B cell (primary cell): ENCODE measurements around the gene CSDE1. TPM values are rescaled to one million over a fixed set of nuclear protein-coding genes. Genes with fewer than 3 reads are reported as not detected.
"Not testable (repeated sequence)": the region's sequence is repeated elsewhere in the genome, so short reads cannot be mapped to it uniquely, and the experiment has no call there.

Experiments used
- ATAC-seq: fragments of 200-7000 bp; cut with Tn5 transposase; one replicate; pipeline ENCODE4 v1.10.0; 2021; ENCODE audit warnings: low read depth, mild to moderate bottlenecking, moderate number of reproducible peaks, moderate library complexity
- CTCF ChIA-PET: fragments of 350-600 bp; sonication (Branson Sonifier 250); formaldehyde crosslinking; loops from one replicate; lab custom pipeline; 2021; ENCODE audit warnings: antibody characterized with exemption, inconsistent platforms; lab: Charles Lee
- POLR2A ChIA-PET: fragments of 350-600 bp; sonication (Branson Sonifier 250); formaldehyde crosslinking; loops from one replicate; lab custom pipeline; 2021; ENCODE audit warnings: antibody characterized with exemption; lab: Charles Lee
- DNase-seq: peaks from one replicate; pipeline ENCODE4 v3.0.0; 2013
- H2AFZ ChIP-seq: 2 replicates; pipeline ENCODE4 v1.6.1; 2012; ENCODE audit warnings: mild to moderate bottlenecking, low read depth, low read length; ENCODE audit not compliant: insufficient read depth, poor library complexity, severe bottlenecking
- H3K27ac ChIP-seq, 2 donors: 1 replicate in 1 of 2; 2 replicates in 1 of 2; pipeline ENCODE4 v1.5.1; 2012 to 2013; ENCODE audit warnings: low read length in 2 of 2, mild to moderate bottlenecking in 2 of 2, moderate library complexity in 1 of 2
- H3K27me3 ChIP-seq, 4 experiments: fragments of 200-600 bp in 1 of 4; sonication (generic) in 1 of 4; replicated peaks in 1 of 4; 1 replicate in 2 of 4; 2 replicates in 2 of 4; pipeline versions ENCODE4 v1.6.1 to v1.7.0; 2013 to 2016; ENCODE audit warnings: low read length in 3 of 4, mild to moderate bottlenecking in 2 of 4, mixed read lengths in 1 of 4, moderate library complexity in 1 of 4; ENCODE audit not compliant: insufficient read depth in 4 of 4, control insufficient read depth in 3 of 4; ENCODE audit errors: control extremely low read depth in 1 of 4
- H3K36me3 ChIP-seq, 2 experiments: replicated peaks in 1 of 2; 1 replicate in 1 of 2; 2 replicates in 1 of 2; pipeline versions ENCODE4 v1.6.1 to v1.7.1; 2013; ENCODE audit warnings: low read length in 1 of 2; ENCODE audit not compliant: insufficient read depth in 2 of 2, control insufficient read depth in 1 of 2; ENCODE audit errors: control extremely low read depth in 1 of 2, extremely low read depth in 1 of 2
- H3K4me1 ChIP-seq, 2 donors: fragments of 200-600 bp in 1 of 2; sonication (generic) in 1 of 2; 1 replicate in 1 of 2; 2 replicates in 1 of 2; pipeline versions ENCODE4 v1.5.1 to v1.6.1; 2013 to 2017; ENCODE audit warnings: low read length in 2 of 2; ENCODE audit not compliant: control insufficient read depth in 2 of 2, insufficient read depth in 2 of 2
- H3K4me2 ChIP-seq: replicated peaks from 2 replicates; pipeline ENCODE3; 2012; ENCODE audit warnings: mild to moderate bottlenecking, low read depth, low read length; ENCODE audit not compliant: poor library complexity, severe bottlenecking
- H3K4me3 ChIP-seq, 5 experiments: fragments of 200-600 bp in 1 of 5; sonication (generic) in 1 of 5; 1 replicate in 3 of 5; 2 replicates in 2 of 5; pipeline versions ENCODE4 v1.5.1 to v1.7.0; 2011 to 2016; ENCODE audit warnings: low read length in 4 of 5, mild to moderate bottlenecking in 4 of 5, low read depth in 2 of 5, control low read depth in 1 of 5, moderate library complexity in 1 of 5; ENCODE audit not compliant: insufficient read depth in 1 of 5; ENCODE audit errors: control extremely low read depth in 1 of 5, extremely low read depth in 1 of 5
- H3K79me2 ChIP-seq: fragments of 200-600 bp; sonication (generic); one replicate; pipeline ENCODE4 v1.6.0; 2016; ENCODE audit warnings: low read length; ENCODE audit not compliant: control insufficient read depth, insufficient read depth
- H3K9ac ChIP-seq: fragments of 200-600 bp; sonication (generic); 2 replicates; pipeline ENCODE4 v1.6.1; 2017; ENCODE audit warnings: mild to moderate bottlenecking, low read length, moderate library complexity
- H3K9me3 ChIP-seq, 3 donors: one replicate each; pipeline versions ENCODE4 v1.6.1 to v1.7.1; 2013; ENCODE audit warnings: low read length in 2 of 3; ENCODE audit not compliant: control insufficient read depth in 2 of 3, insufficient read depth in 1 of 3; ENCODE audit errors: control extremely low read depth in 1 of 3
- H4K20me1 ChIP-seq: 2 replicates; pipeline ENCODE4 v1.6.0; 2012; ENCODE audit warnings: mild to moderate bottlenecking, low read length; ENCODE audit not compliant: insufficient read depth, control insufficient read depth, poor library complexity, severe bottlenecking
- H3K27ac Mint-ChIP-seq: one replicate; pipeline ENCODE4 v1.8.0; 2021; ENCODE audit warnings: mixed read lengths
- H3K27me3 Mint-ChIP-seq: one replicate; pipeline ENCODE4 v1.8.0; 2021; ENCODE audit warnings: mixed read lengths
- H3K4me1 Mint-ChIP-seq: one replicate; pipeline ENCODE4 v1.8.0; 2021; ENCODE audit warnings: mixed read lengths
- H3K4me3 Mint-ChIP-seq: one replicate; pipeline ENCODE4 v1.8.0; 2021; ENCODE audit warnings: mixed read lengths
- H3K9me3 Mint-ChIP-seq: one replicate; pipeline ENCODE4 v1.8.0; 2022; ENCODE audit warnings: mixed read lengths; ENCODE audit not compliant: insufficient read depth
- CTCF ChIP-seq: fragments of 200-600 bp; IDR thresholded peaks from one replicate; pipeline ENCODE4 v1.8.0; 2022; ENCODE audit warnings: antibody characterized with exemption, mild to moderate bottlenecking
- EZH2 ChIP-seq: IDR thresholded peaks from 2 replicates; pipeline ENCODE4 v1.6.1; 2012; ENCODE audit warnings: borderline replicate concordance, low read depth, mild to moderate bottlenecking, moderate library complexity, low read length; ENCODE audit not compliant: insufficient read depth, poor library complexity, severe bottlenecking
- WGBS: methylation state at CpG from one replicate; pipeline ENCODE4 v1.1.5; 2013; ENCODE audit warnings: missing lambda C conversion rate; ENCODE audit not compliant: insufficient coverage; 5-methylcytosine and 5-hydroxymethylcytosine counted together
- intact Hi-C: fragments of 100-400 bp; cut with micrococcal nuclease; formaldehyde crosslinking; loops from one replicate; pipeline ENCODE4 v1.10.0; 2022
- polyA plus RNA-seq: library from polyadenylated mRNA; depleted of rRNA; stranded (reverse); fragments of >200 nt; gene quantifications from 2 replicates; pipeline ENCODE4 v1.2.3, GENCODE V29; 2012
- total RNA-seq, 2 donors: library from RNA; stranded (reverse); fragments of 120-200 nt in 1 of 2; gene quantifications; 1 replicate in 1 of 2; 2 replicates in 1 of 2; pipeline versions ENCODE4 v1.2.3 to v1.2.4, GENCODE V29; 2013 to 2022

The CSDE1 gene
- total and polyA plus RNA-seq, 2 donors (not counting 1 experiment from before 2014, with no cell fraction given): 114 to 454 TPM

GRCh38 chr1:114779722-114780121, 21.9 kb upstream of the CSDE1 start:
- peak overlapping the region; percentile 87 for H2AFZ ChIP-seq
- CTCF ChIA-PET: no interaction called here
- peak overlapping the region; percentile 94 to 99 (median 96) for H3K4me3 ChIP-seq

GRCh38 chr1:114776726-114777125, 18.9 kb upstream of the CSDE1 start:
- ATAC-seq, H4K20me1 ChIP-seq, H3K4me2 ChIP-seq, CTCF ChIA-PET, H3K27me3 Mint-ChIP-seq, H3K9ac ChIP-seq, H3K27ac Mint-ChIP-seq, H3K27me3 ChIP-seq, H3K4me3 Mint-ChIP-seq, H3K9me3 ChIP-seq, H3K27ac ChIP-seq, DNase-seq, H3K4me1 ChIP-seq, POLR2A ChIA-PET, intact Hi-C loops, H2AFZ ChIP-seq, H3K4me3 ChIP-seq, H3K9me3 Mint-ChIP-seq: not testable (repeated sequence)
- H3K36me3 ChIP-seq: peaks cover 8 to 56% of the 10 kb centered on the region in 2 experiments
- WGBS: no CpG with 5 or more reads among the region's 4 CpGs
- peaks cover 26% of the 10 kb centered on the region for H3K4me1 Mint-ChIP-seq
- peaks cover 18% of the 10 kb centered on the region for H3K79me2 ChIP-seq

More at GRCh38 chr1:114779722-114780121, 21.9 kb upstream of the CSDE1 start:
- DNase-seq (no peak), ATAC-seq (no peak)
- H3K9ac ChIP-seq: peak overlapping the region; percentile 88
- peaks cover 4 to 32% of the 10 kb centered on the region in 2 experiments for H3K36me3 ChIP-seq
- no peaks in the 10 kb centered on the region for H3K9me3 Mint-ChIP-seq
- H3K27ac ChIP-seq: peak overlapping the region; percentile 75 to 84
- peaks cover 3% of the 10 kb centered on the region for H3K27me3 Mint-ChIP-seq
- peaks cover 0 to 1% (median 0%) of the 10 kb centered on the region in 3 donors for H3K9me3 ChIP-seq
- peaks cover 26% of the 10 kb centered on the region for H3K4me1 Mint-ChIP-seq
- peaks cover 18% of the 10 kb centered on the region for H3K79me2 ChIP-seq
- H4K20me1 ChIP-seq: no peaks in the 10 kb centered on the region
- peak overlapping the region; percentile 80 for H3K4me2 ChIP-seq
- TF ChIP-seq EZH2: no peak
- no peak for TF ChIP-seq CTCF
- peak overlapping the region; percentile 100 for H3K4me3 Mint-ChIP-seq
- peaks cover 9 to 10% of the 10 kb centered on the region in 2 donors for H3K4me1 ChIP-seq
- intact Hi-C loops: loop anchor here (1.0 kb wide), 5 partner anchors 21 to 268 kb away; partner anchors contain the start of genes BCAS2, DENND2C, NRAS and TRIM33
- no peaks in the 10 kb centered on the region for H3K27me3 ChIP-seq
- POLR2A ChIA-PET: interaction anchor here (1.7 kb wide), 1 partner anchor 22 kb away, joined by 6 read pairs; the partner anchor contains the start of gene CSDE1
- H3K27ac Mint-ChIP-seq: peak overlapping the region; percentile 98
